Testis (tissue), 2 donors: Measurements from ENCODE around the gene GPR4.

Experiments
- POLR2A ChIP-seq: fragments of 450-650 bp; IDR thresholded peaks from one replicate; pipeline ENCODE4 v1.6.1; 2017; ENCODE audit warnings: antibody characterized with exemption, mild to moderate bottlenecking, moderate library complexity
- TF ChIP-seq, protein P1 (sequence below), 3 experiments: fragments of 450-650 bp in 2 of 3; fragments of 200-600 bp in 1 of 3; sonication (generic) in 1 of 3; IDR thresholded peaks; one replicate each; pipeline ENCODE4 v1.5.1; 2016 to 2019; ENCODE audit warnings: antibody characterized with exemption in 3 of 3, mild to moderate bottlenecking in 2 of 3, moderate library complexity in 1 of 3

DNA sequence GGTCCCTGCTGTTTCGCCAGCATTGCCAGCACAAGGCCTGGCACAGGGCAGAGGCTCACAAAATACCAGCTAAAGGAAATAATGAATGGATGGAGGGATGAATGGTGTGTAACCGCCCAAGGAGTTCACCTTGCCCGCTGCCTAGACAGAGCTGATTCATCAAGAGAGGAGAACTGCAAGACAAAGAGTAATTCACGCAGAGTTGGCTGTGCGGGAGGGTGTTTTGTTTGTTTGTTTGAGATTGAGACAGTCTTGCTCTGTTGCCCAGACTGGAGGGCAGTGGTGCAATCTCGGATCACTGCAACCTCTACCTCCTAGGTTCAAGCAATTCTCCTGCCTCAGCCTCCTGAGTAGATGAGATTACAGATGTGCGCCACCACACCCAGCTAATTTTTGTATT lies 20.4 kb downstream of the GPR4 start:
- TF ChIP-seq POLR2A = no peak
- TF ChIP-seq, protein P1, sequence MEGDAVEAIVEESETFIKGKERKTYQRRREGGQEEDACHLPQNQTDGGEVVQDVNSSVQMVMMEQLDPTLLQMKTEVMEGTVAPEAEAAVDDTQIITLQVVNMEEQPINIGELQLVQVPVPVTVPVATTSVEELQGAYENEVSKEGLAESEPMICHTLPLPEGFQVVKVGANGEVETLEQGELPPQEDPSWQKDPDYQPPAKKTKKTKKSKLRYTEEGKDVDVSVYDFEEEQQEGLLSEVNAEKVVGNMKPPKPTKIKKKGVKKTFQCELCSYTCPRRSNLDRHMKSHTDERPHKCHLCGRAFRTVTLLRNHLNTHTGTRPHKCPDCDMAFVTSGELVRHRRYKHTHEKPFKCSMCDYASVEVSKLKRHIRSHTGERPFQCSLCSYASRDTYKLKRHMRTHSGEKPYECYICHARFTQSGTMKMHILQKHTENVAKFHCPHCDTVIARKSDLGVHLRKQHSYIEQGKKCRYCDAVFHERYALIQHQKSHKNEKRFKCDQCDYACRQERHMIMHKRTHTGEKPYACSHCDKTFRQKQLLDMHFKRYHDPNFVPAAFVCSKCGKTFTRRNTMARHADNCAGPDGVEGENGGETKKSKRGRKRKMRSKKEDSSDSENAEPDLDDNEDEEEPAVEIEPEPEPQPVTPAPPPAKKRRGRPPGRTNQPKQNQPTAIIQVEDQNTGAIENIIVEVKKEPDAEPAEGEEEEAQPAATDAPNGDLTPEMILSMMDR (IDR thresholded peaks at IDR 0.05) = no peak
